Sigmoid colon (tissue), 3 donors: ENCODE results near the gene ANXA7.

Experiments
- POLR2A ChIP-seq, 2 donors: fragments of 450-650 bp; IDR thresholded peaks; one replicate each; pipeline ENCODE4 v1.6.1; 2016; ENCODE audit warnings: antibody characterized with exemption in 2 of 2, mild to moderate bottlenecking in 2 of 2, moderate library complexity in 2 of 2
- TF ChIP-seq, protein P1 (sequence below), 4 experiments: fragments of 450-650 bp in 3 of 4; fragments of 200-600 bp in 1 of 4; IDR thresholded peaks; one replicate each; pipeline ENCODE4 v1.5.1; 2016 to 2019; ENCODE audit warnings: antibody characterized with exemption in 4 of 4, mild to moderate bottlenecking in 3 of 4, moderate library complexity in 2 of 4

DNA sequence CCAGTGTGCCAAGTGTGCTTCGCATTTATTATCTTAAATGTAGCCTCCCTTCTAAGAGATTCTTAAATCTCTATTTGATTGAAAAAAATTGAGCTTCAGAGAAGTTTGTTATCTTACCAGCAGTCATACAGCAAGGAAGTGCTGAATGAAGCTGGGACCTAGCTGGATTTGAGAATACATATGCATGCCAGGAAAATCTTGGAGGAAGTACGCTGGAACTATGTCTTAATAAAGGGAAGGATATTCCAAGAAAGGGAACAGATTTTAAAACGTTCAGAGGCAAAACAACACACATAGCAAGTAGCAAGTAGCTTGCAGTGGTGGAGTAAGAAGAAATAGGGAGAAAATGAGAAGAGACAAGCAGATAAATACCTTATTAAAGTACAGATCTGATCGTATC is 56.7 kb downstream of the ANXA7 start:
- TF ChIP-seq, protein P1, sequence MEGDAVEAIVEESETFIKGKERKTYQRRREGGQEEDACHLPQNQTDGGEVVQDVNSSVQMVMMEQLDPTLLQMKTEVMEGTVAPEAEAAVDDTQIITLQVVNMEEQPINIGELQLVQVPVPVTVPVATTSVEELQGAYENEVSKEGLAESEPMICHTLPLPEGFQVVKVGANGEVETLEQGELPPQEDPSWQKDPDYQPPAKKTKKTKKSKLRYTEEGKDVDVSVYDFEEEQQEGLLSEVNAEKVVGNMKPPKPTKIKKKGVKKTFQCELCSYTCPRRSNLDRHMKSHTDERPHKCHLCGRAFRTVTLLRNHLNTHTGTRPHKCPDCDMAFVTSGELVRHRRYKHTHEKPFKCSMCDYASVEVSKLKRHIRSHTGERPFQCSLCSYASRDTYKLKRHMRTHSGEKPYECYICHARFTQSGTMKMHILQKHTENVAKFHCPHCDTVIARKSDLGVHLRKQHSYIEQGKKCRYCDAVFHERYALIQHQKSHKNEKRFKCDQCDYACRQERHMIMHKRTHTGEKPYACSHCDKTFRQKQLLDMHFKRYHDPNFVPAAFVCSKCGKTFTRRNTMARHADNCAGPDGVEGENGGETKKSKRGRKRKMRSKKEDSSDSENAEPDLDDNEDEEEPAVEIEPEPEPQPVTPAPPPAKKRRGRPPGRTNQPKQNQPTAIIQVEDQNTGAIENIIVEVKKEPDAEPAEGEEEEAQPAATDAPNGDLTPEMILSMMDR (IDR thresholded peaks at IDR 0.05), result no peak
- no peak for TF ChIP-seq POLR2A (IDR thresholded peaks at IDR 0.05)
